NCI-H2196 (cell line): ENCODE results near the gene CYP26B1.

Source experiments
- DNase-seq: peaks from one replicate; lab custom pipeline; 2025; ENCODE audit not compliant: unreplicated experiment; lab: John Stamatoyannopoulos, UW

CYP26B1 gene

DNA sequence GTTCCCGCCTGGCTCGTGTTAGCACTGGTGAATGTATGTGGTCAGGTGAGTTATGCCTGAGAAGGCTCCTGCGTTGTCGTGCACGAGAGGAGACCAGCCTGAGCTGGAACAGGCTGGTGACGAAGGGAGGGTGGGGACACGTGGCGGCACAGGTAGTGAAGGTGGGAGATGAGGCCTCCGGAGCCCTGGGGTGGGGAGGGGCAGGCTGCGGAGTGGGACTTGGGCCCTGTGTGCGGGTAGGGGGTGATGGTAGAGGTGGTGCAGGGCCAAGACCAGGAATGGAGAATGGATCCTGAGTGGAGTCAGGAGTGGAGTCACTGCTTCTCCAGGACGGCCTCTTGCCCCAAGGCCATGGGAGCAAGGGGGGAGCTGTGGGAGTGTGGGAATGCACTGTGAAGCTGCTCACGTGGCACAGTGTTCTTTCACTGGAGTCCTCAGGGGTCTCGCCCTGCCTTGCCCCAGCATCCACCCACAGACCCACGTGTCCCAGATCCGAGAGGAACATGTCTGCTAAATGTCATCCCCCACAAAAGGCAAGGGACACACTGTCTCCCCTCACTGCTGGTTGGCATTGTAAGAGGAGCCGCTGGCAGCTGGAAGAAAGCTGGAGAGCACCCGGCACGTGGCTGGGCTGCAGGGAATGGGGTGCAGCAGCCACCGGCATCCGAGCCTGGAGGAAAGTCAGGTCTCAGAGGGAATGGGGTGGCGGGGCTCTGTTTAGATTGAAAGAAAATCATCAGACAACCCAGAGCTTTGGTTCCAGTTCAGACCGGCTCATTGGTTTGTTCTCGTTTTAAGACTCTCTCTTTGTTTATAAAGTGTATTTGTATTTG is 63.7 kb downstream of the CYP26B1 start:
- no peak for DNase-seq

DNA sequence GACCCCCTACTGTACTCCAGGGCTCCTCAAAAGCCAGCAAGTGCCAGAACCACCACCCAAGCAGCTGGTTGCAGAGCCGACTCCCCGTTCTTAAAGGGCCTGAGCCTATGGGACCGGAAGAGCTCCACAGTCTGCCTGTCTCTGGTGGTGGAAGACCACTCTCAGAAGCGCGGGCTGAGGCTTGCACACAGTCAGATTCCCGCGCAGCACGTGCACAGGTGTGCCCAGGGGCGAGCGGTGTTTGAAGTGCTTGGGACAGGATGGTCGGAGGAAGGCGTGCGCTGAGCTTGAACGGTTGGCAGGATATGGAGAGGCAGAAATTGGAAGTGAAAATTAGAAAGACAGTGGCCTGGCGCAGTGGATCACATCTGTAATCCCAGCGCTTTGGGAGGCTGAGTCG is 64.8 kb downstream of the CYP26B1 start:
- no peak for DNase-seq

GRCh38 chr2:72082021-72082601 is 65.6 kb downstream of the CYP26B1 start:
- DNase-seq, result no peak

- DNase-seq, result no peak
Measured at GRCh38 chr2:72081451-72081850, 66.2 kb downstream of the CYP26B1 start.

- DNase-seq, result no peak
Measured at GRCh38 chr2:72080286-72081145, 67.1 kb downstream of the CYP26B1 start.
